ENCODE results near the gene PEPD. TPM values are rescaled to one million over a fixed set of nuclear protein-coding genes. Genes with fewer than 3 reads are reported as not detected.

The PEPD gene
- total RNA-seq, 1 experiment from 2014 or later, result 14.2 TPM

GRCh38 chr19:33397536-33398360 lies 123.8 kb downstream of the PEPD start:
- Histone ChIP-seq H3K27me3 (ENCODE audit: low read length) (no peaks in the 10 kb centered on the region), H3K27ac (ENCODE audit: low read length) (no peak overlapping the region), H4K20me1 (ENCODE audit: insufficient read depth, low read depth, low read length) (no peaks in the 10 kb centered on the region), H3K4me1 (ENCODE audit: low read length) (no peaks in the 10 kb centered on the region), H3K9me2 (replicated peaks; ENCODE audit: insufficient read depth, low read length) (no peaks in the 10 kb centered on the region), H3K36me3 (ENCODE audit: insufficient read depth, low read length) (no peaks in the 10 kb centered on the region), H3K79me2 (ENCODE audit: low read length) (no peaks in the 10 kb centered on the region), H3K9ac (ENCODE audit: low read length) (no peak overlapping the region), H3K4me3 (ENCODE audit: low read length) (no peak overlapping the region), H3K9me3 (ENCODE audit: low read length) (no peaks in the 10 kb centered on the region), H2AFZ (ENCODE audit: low read length) (no peak overlapping the region), H3K4me2 (ENCODE audit: low read depth, low read length, poor library complexity, severe bottlenecking) (no peak overlapping the region)
- no peak for DNase-seq

- no peaks in the 10 kb centered on the region for H3K9me2 ChIP-seq (replicated peaks; ENCODE audit: insufficient read depth, low read length)
- H3K36me3 ChIP-seq (ENCODE audit: insufficient read depth, low read length), result no peaks in the 10 kb centered on the region
- no peak overlapping the region for H3K9ac ChIP-seq (ENCODE audit: low read length)
- no peak for DNase-seq
- H3K4me3 ChIP-seq (ENCODE audit: low read length), result no peak overlapping the region
- H4K20me1 ChIP-seq (ENCODE audit: insufficient read depth, low read depth, low read length), result no peaks in the 10 kb centered on the region; the same call in 1 of the 2 replicates
- H2AFZ ChIP-seq (ENCODE audit: low read length), result no peak overlapping the region
- no peak overlapping the region for H3K4me2 ChIP-seq (ENCODE audit: low read depth, low read length, poor library complexity, severe bottlenecking)
- H3K4me1 ChIP-seq (ENCODE audit: low read length), result no peaks in the 10 kb centered on the region
- no peaks in the 10 kb centered on the region for H3K79me2 ChIP-seq (ENCODE audit: low read length)
- H3K9me3 ChIP-seq (ENCODE audit: low read length), result no peaks in the 10 kb centered on the region
- no peak overlapping the region for H3K27ac ChIP-seq (ENCODE audit: low read length)
- no peaks in the 10 kb centered on the region for H3K27me3 ChIP-seq (ENCODE audit: low read length)
These were observed 124.7 kb downstream of the PEPD start for GRCh38 chr19:33396701-33397535.

GRCh38 chr19:33395561-33396550 lies 125.7 kb downstream of the PEPD start:
- Histone ChIP-seq H4K20me1 (ENCODE audit: insufficient read depth, low read depth, low read length) (no peaks in the 10 kb centered on the region; the same call in 1 of the 2 replicates), H3K9me3 (ENCODE audit: low read length) (no peaks in the 10 kb centered on the region), H3K79me2 (ENCODE audit: low read length) (no peaks in the 10 kb centered on the region), H3K36me3 (ENCODE audit: insufficient read depth, low read length) (no peaks in the 10 kb centered on the region), H3K9ac (ENCODE audit: low read length) (no peak overlapping the region), H3K4me3 (ENCODE audit: low read length) (no peak overlapping the region), H3K27me3 (ENCODE audit: low read length) (no peaks in the 10 kb centered on the region), H3K9me2 (replicated peaks; ENCODE audit: insufficient read depth, low read length) (no peaks in the 10 kb centered on the region), H3K27ac (ENCODE audit: low read length) (no peak overlapping the region), H3K4me1 (ENCODE audit: low read length) (no peaks in the 10 kb centered on the region), H3K4me2 (ENCODE audit: low read depth, low read length, poor library complexity, severe bottlenecking) (no peak overlapping the region), H2AFZ (ENCODE audit: low read length) (no peak overlapping the region)
- DNase-seq, result no peak

- Histone ChIP-seq H3K9ac (ENCODE audit: low read length) (no peak overlapping the region), H3K4me1 (ENCODE audit: low read length) (no peaks in the 10 kb centered on the region)
- no peak for DNase-seq
These were observed 126.6 kb downstream of the PEPD start for GRCh38 chr19:33394723-33395560.

GRCh38 chr19:33394006-33394722 lies 127.4 kb downstream of the PEPD start:
- H3K79me2 ChIP-seq (ENCODE audit: low read length), result no peaks in the 10 kb centered on the region
- no peak overlapping the region for H2AFZ ChIP-seq (ENCODE audit: low read length)
- no peak for DNase-seq
- no peaks in the 10 kb centered on the region for H3K27me3 ChIP-seq (ENCODE audit: low read length)
- H3K27ac ChIP-seq (ENCODE audit: low read length), result no peak overlapping the region
- no peaks in the 10 kb centered on the region for H3K4me1 ChIP-seq (ENCODE audit: low read length)
- H3K36me3 ChIP-seq (ENCODE audit: insufficient read depth, low read length), result no peaks in the 10 kb centered on the region
- no peak overlapping the region for H3K4me2 ChIP-seq (ENCODE audit: low read depth, low read length, poor library complexity, severe bottlenecking)
- no peaks in the 10 kb centered on the region for H3K9me3 ChIP-seq (ENCODE audit: low read length)
- H3K9ac ChIP-seq (ENCODE audit: low read length), result no peak overlapping the region
- H3K9me2 ChIP-seq (replicated peaks; ENCODE audit: insufficient read depth, low read length), result no peaks in the 10 kb centered on the region
- H4K20me1 ChIP-seq (ENCODE audit: insufficient read depth, low read depth, low read length), result peaks cover 5% of the 10 kb centered on the region; the same call in 1 of the 2 replicates
- H3K4me3 ChIP-seq (ENCODE audit: low read length), result no peak overlapping the region

More at GRCh38 chr19:33394723-33395560, 126.6 kb downstream of the PEPD start:
- Histone ChIP-seq H3K36me3 (ENCODE audit: insufficient read depth, low read length) (no peaks in the 10 kb centered on the region), H3K79me2 (ENCODE audit: low read length) (no peaks in the 10 kb centered on the region), H3K9me2 (replicated peaks; ENCODE audit: insufficient read depth, low read length) (no peaks in the 10 kb centered on the region), H3K9me3 (ENCODE audit: low read length) (no peaks in the 10 kb centered on the region), H3K27me3 (ENCODE audit: low read length) (no peaks in the 10 kb centered on the region), H3K4me3 (ENCODE audit: low read length) (no peak overlapping the region), H4K20me1 (ENCODE audit: insufficient read depth, low read depth, low read length) (peaks cover 3% of the 10 kb centered on the region; the same call in 1 of the 2 replicates), H3K4me2 (ENCODE audit: low read depth, low read length, poor library complexity, severe bottlenecking) (no peak overlapping the region), H2AFZ (ENCODE audit: low read length) (no peak overlapping the region), H3K27ac (ENCODE audit: low read length) (no peak overlapping the region)

GRCh38 chr19:33393286-33394005 lies 128.1 kb downstream of the PEPD start:
- Histone ChIP-seq H3K4me3 (ENCODE audit: low read length) (no peak overlapping the region), H3K27me3 (ENCODE audit: low read length) (no peaks in the 10 kb centered on the region), H2AFZ (ENCODE audit: low read length) (no peak overlapping the region), H3K79me2 (ENCODE audit: low read length) (no peaks in the 10 kb centered on the region), H4K20me1 (ENCODE audit: insufficient read depth, low read depth, low read length) (peaks cover 5% of the 10 kb centered on the region; the same call in 1 of the 2 replicates), H3K9ac (ENCODE audit: low read length) (no peak overlapping the region), H3K9me3 (ENCODE audit: low read length) (no peaks in the 10 kb centered on the region), H3K36me3 (ENCODE audit: insufficient read depth, low read length) (no peaks in the 10 kb centered on the region), H3K9me2 (replicated peaks; ENCODE audit: insufficient read depth, low read length) (no peaks in the 10 kb centered on the region), H3K4me2 (ENCODE audit: low read depth, low read length, poor library complexity, severe bottlenecking) (no peak overlapping the region), H3K4me1 (ENCODE audit: low read length) (no peaks in the 10 kb centered on the region), H3K27ac (ENCODE audit: low read length) (no peak overlapping the region)
- no peak for DNase-seq

All from Karpas-422 (cell line).